ENCODE data around the gene C15orf62. TPM values are rescaled to one million over a fixed set of nuclear protein-coding genes. Genes with fewer than 3 reads are reported as not detected.
A peak's percentile ranks its signal among the peaks of the same experiment; 100 is the strongest.

C15orf62 gene
- total RNA-seq, 1 donor, result 0.18 TPM

DNA sequence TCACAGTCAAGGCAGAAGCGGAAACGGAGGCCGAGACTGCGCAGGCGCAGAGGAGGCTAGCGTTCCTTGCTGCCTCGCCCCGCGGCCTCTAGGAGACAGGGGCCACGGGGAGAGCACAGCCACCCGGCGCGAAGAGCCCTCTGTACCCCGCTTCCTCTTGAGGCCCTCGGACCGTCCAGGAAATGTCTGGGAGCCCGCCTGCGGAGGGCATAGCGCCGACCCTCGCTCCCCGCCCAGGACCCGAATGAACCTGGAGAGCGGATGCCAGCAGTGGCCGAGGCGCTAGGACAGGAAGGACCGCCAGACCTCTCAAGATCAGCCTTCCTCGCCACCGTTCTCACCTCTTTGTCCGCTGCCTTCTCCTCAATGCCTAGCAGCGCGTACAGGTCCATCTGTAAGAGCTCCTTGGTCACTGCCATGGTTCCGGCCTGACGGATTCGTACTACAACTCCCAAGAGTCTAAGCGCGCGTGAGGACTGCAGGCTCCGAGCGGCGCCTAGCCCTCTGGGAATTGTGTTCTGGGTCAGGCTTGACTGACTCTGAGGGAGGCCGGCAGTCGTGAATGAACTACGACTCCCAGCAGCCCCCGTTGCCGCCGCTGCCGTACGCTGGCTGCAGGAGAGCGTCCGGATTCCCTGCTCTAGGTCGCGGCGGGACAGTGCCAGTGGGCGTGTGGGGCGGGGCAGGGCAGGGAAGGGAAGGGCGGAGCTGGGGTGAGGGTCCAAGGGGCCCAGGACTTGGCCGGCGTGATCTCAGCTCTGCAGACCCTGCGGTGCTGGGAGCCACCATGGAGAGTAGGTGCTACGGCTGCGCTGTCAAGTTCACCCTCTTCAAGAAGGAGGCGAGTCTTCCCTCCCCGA lies 37.5 kb downstream of the C15orf62 start, which contains the start of the genes DNAJC17 and ZFYVE19:
DNAJC17 (minus strand) TSS at position 446 of the 860 bp plus-strand sequence; CDS start at position 419, 27 bp downstream.
ZFYVE19 (plus strand) TSS at position 62 of the 860 bp plus-strand sequence; CDS start at position 563, 501 bp downstream.
- TF ChIP-seq, protein P1, sequence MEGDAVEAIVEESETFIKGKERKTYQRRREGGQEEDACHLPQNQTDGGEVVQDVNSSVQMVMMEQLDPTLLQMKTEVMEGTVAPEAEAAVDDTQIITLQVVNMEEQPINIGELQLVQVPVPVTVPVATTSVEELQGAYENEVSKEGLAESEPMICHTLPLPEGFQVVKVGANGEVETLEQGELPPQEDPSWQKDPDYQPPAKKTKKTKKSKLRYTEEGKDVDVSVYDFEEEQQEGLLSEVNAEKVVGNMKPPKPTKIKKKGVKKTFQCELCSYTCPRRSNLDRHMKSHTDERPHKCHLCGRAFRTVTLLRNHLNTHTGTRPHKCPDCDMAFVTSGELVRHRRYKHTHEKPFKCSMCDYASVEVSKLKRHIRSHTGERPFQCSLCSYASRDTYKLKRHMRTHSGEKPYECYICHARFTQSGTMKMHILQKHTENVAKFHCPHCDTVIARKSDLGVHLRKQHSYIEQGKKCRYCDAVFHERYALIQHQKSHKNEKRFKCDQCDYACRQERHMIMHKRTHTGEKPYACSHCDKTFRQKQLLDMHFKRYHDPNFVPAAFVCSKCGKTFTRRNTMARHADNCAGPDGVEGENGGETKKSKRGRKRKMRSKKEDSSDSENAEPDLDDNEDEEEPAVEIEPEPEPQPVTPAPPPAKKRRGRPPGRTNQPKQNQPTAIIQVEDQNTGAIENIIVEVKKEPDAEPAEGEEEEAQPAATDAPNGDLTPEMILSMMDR (IDR thresholded peaks at IDR 0.05; ENCODE audit: insufficient read depth, low read length), result no peak
- DNase-seq (ENCODE audit: low read depth), result peak; percentile 98

DNA sequence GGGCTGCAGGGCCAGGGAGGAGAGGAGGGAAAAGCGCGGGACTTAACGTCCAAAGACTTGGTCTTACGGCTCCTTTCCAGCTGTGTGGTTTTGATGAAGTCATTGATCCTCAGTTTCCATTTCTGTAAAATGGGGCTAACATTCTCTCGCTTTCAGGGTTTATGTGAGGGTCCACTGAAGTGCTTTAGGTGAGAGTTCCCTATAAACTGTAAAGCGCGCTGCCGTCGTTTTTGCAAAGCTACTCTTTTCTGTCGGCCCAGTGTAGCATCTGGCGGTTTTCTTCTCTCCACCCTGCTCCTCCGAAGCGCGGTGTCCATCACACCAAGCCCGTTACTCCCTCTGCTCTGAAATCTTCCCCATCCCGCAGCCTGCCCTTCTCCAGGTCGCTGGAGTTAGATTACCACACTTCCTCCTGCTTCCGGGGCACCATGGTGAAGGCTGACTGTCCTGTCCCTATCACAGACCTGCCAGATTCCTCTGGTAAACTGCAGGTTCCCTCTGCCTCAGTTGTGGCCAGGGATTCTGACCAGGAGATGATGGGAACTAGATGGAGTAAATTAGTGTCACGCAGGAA lies 38.2 kb downstream of the C15orf62 start:
- H3K4me3 ChIP-seq (ENCODE audit: low read depth, low read length), result peak overlapping the region; percentile 89
- TF ChIP-seq, protein P1 (IDR thresholded peaks at IDR 0.05; ENCODE audit: insufficient read depth, low read length), result no peak
- no peak for DNase-seq (ENCODE audit: low read depth)

More for the DNA sequence above, 37.5 kb downstream of the C15orf62 start, which contains the start of the genes DNAJC17 and ZFYVE19:
- peak within 1 kb of the TSS; percentile 99 for H3K4me3 ChIP-seq (ENCODE audit: low read depth, low read length)

DNA sequence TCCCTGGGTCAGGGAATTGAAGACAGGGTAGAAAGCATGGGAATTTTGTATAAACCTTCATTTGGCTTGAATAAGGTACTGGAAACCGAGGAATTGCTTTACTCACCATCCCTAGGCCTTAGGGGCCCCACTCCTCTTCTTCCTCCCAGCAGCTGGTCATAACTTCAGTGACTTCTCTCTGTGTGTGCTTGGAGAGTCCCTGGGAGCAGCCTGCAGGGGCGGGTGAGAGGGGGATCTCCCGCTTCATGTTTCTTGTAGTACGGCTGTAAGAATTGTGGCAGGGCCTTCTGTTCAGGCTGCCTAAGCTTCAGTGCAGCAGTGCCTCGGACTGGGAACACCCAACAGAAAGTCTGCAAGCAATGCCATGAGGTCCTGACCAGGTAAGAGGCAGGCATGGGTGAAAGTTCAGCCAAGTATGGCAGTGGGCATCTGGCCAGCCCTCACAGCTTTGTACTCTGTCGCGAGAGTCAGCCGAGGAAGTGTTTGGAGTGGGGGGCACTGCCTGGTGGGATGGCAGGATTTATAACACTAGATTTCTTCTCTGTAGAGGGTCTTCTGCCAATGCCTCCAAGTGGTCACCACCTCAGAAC lies 39.2 kb downstream of the C15orf62 start:
- H3K4me3 ChIP-seq (ENCODE audit: low read depth, low read length), result no peak overlapping the region
- TF ChIP-seq, protein P1 (IDR thresholded peaks at IDR 0.05; ENCODE audit: insufficient read depth, low read length), result no peak
- no peak for DNase-seq (ENCODE audit: low read depth)

DNA sequence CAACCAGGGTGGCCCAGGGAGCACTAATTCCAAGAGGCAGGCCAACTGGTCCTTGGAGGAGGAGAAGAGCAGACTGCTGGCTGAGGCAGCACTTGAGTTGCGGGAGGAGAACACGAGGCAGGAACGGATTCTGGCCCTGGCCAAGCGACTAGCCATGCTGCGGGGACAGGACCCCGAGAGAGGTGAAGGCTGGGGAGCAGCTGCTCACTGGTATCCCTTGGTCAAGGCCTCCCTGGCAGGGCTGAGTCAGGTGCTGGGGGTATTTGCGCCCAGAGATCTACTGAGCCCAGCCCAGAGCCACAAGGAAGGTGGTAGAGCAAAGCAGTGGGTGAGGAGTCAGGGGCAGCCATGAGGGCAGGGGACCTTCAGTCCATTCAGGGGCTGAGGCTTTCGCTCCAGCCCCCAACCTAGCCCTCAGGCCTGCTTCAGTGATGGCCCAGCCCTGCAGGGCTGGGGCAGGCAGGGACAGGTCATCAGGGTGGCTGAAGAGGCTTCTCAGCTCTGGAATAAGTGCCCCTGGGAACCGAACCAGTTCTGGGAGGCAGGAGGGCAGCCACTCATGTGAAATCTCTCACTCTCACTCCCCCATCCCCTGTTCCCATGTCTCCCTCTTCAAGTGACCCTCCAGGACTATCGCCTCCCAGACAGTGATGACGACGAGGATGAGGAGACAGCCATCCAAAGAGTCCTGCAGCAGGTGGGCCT lies 43.1 kb downstream of the C15orf62 start:
- TF ChIP-seq, protein P1 (IDR thresholded peaks at IDR 0.05; ENCODE audit: insufficient read depth, low read length), result no peak
- H3K4me3 ChIP-seq (ENCODE audit: low read depth, low read length), result no peak overlapping the region
- no peak for DNase-seq (ENCODE audit: low read depth)

DNA sequence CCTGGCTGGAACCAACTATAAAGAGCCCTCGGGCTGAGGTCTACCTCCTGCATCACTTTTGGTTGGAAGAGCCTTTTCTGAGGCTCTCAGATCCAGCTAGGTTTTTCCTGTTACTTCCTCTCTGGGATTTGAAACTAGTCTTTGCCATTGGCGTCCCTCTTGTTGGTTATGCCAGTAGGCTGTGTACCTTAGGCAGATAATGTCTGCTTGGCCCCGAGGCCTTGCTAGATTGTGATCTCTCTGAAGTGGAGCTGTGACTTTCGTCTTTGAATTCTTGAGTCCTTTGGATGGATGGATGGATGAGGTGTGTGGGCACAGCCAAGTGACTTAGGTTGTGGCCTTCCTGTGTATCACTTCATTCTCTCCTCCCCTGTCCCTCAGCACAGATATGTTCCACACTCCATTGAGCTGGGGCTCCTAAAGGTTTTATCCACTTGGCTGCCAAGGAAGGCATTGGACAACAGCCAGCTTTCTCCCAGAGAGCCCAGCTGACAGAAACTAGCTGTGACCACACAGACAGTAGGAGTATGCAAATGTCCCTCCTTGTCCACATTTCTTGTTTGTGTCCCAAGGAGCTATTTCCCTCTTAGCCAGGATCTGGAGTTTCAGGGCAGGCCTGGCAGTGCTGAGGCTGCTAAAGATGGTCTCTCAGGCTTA lies 45.4 kb downstream of the C15orf62 start:
- no peak overlapping the region for H3K4me3 ChIP-seq (ENCODE audit: low read depth, low read length)
- no peak for DNase-seq (ENCODE audit: low read depth)
- TF ChIP-seq, protein P1 (IDR thresholded peaks at IDR 0.05; ENCODE audit: insufficient read depth, low read length), result no peak

DNA sequence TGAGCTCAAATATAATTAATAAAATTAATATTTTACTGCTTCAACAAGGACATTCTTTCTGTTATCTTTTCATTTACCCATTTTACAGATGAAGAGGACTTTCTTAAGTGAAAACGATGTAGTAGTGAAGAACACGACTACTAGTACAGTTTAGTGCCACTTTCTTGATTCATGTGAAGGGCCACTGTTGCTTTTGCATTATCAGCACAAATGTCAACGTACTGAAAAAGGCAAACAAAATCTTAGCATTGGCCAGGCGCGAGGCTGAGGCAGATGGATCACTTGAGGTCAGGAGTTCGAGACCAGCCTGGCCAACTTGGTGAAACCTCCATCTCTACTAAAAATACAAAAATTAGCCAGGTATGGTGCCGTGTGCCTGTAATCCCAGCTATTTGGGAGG lies 49.3 kb downstream of the C15orf62 start:
- H3K4me3 ChIP-seq (ENCODE audit: low read depth, low read length), result no peak overlapping the region
- no peak for DNase-seq (ENCODE audit: low read depth)
- TF ChIP-seq, protein P1 (IDR thresholded peaks at IDR 0.05; ENCODE audit: insufficient read depth, low read length), result no peak

Data from fibroblast of the aortic adventitia (primary cell).